ENCODE results near the gene FBXL3.
"Not testable (repeated sequence)": the region's sequence is repeated elsewhere in the genome, so short reads cannot be mapped to it uniquely, and the experiment has no call there.

FBXL3 gene

DNA sequence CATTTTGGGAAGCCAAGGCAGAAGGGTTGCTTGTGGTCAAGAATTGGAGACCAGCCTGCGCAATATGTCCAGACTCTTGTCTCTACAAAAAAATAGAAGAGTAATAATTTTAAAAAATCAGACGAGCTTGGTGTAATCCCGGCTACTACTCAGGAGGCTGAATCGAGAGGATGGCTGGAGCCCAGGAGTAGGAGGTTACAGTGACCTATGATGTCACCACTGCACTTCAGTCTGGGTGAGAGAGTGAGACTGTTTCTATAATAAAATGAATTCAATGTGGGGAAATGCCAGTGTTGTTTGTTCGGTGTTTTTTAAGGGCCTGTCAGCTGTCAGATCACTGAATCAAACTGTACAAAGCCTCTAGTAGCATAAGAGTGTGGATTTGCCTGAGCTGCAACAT lies 1.2 kb upstream of the FBXL3 start:
- in situ Hi-C loops (cut with MboI; ENCODE audit: low sequenced_read_pairs) = no loop called here

- in situ Hi-C loops (cut with MboI; ENCODE audit: low sequenced_read_pairs) = no loop called here
Observed at GRCh38 chr13:77026255-77026860, 601 bp downstream of the FBXL3 start.

DNA sequence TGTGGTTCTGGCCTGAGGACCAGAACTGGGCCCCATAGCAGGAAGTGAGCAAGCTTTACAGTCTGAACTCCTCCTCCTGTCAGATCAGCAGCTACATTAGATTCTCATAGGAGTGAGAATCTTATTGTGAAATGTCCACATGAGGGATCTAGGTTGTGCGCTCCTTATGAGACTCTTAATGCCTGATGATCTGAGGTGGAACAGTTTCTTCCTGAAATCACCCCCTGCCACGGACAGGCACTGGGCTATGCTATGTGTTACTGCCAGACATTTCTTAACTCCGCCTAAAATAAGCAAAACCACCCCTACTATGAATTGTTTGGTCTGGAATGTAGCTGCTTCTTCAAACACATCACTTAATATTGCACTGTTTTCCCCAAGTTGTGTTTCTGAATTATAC lies 4.6 kb downstream of the FBXL3 start:
- in situ Hi-C loops (cut with MboI; ENCODE audit: low sequenced_read_pairs) = no loop called here

DNA sequence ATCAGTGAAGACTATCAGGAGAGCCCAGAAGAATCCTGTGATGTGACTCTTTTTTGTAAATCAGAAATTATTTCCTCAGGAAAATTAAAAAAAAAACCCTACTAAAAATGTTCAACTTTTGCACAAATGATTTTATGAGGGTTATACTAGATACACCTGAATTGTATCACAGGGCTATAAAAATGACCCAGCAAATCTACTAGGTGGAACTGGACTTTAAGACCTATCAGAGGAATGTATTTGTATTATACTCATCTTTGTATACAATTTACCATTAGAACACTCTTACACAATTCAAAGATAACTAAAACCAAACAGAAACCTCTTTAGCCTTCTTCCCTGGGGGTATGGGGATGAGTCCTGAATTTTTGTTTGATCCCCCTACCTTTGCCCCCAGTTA lies 7.2 kb downstream of the FBXL3 start:
- in situ Hi-C loops (cut with MboI; ENCODE audit: low sequenced_read_pairs) = no loop called here

DNA sequence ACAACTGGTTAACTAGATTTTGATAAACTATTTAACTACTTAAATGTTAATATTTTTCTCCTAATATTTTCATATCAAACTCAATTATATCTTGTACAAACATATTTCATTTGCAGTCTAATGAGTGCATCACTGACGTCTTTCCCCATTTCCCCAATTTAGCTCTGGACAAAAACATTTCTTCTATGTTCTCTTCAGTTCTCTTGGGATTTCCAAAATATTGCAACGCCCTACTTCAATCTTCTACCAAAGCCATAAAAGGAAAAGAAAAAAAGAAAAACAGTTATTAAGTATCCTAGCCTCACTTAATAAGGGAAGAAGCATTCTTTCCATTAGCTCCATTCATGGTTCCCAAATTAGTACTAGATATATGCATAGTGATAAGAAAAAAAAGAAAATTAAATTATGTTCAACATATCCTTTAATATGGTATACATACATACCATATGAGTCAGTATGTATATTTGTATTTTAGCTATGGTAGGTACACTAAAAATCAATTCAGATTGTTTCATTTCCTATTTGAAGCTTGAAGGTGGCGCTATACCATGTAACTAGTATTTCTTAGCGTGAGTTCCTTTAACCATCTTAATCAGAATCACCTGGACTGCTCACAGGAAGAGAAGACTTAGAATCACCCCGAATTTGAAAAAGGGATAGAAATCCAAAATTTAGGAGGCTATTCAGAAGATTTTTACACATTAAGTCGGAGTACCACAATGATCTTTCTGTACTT lies 9.9 kb downstream of the FBXL3 start:
- in situ Hi-C loops (cut with MboI; ENCODE audit: low sequenced_read_pairs) = no loop called here

- in situ Hi-C loops (cut with MboI; ENCODE audit: low sequenced_read_pairs) = no loop called here
Observed at GRCh38 chr13:77016251-77016812, 10.6 kb downstream of the FBXL3 start.

DNA sequence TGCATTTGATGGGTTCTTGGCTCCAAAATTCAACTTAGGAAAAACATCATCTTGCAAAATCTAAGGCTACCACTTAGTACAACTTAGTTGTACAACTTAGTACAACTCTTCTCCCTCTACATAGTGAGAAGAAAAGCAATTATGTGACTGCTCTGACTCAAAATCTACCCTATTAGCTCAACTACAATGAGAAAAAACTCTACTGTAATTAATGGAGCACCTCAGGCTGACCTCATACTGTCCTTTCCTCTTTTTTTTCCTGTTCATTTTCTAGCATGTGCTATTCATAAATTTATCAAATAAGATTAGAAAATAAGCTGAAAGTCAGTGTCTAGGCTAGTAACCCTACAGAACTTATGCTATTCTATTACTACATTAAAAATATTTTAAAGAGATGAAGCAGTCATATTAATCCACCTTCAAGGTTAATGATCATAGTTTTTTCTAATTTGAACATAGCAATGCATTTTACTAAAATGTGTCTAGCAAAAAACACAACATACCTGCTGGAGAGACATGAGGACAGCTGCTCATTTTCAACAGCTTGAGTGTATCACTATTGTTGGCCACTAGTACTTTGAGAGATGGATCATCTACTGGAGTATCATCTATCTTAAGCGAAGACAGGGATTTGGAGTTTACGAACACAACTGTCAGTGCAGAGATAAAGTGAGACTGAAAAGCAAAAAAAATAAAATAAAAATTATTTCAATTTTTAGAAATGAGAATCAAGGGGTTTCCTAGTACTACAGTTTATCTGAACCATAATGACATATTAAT lies 11.9 kb downstream of the FBXL3 start:
- in situ Hi-C loops (cut with MboI; ENCODE audit: low sequenced_read_pairs) = no loop called here

GRCh38 chr13:77013853-77014542 lies 13.0 kb downstream of the FBXL3 start:
- in situ Hi-C loops (cut with MboI; ENCODE audit: low sequenced_read_pairs) = no loop called here

GRCh38 chr13:77009719-77010118 lies 17.2 kb downstream of the FBXL3 start:
- in situ Hi-C loops (cut with MboI; ENCODE audit: low sequenced_read_pairs) = not testable (repeated sequence)

GRCh38 chr13:77009011-77009410 lies 17.9 kb downstream of the FBXL3 start:
- in situ Hi-C loops (cut with MboI; ENCODE audit: low sequenced_read_pairs) = no loop called here

GRCh38 chr13:77008337-77008736 lies 18.6 kb downstream of the FBXL3 start:
- in situ Hi-C loops (cut with MboI; ENCODE audit: low sequenced_read_pairs) = not testable (repeated sequence)

GRCh38 chr13:77002590-77003190 lies 24.3 kb downstream of the FBXL3 start:
- in situ Hi-C loops (cut with MboI; ENCODE audit: low sequenced_read_pairs) = no loop called here

- in situ Hi-C loops (cut with MboI; ENCODE audit: low sequenced_read_pairs) = no loop called here
Observed at GRCh38 chr13:77001963-77002587, 24.9 kb downstream of the FBXL3 start.

- in situ Hi-C loops (cut with MboI; ENCODE audit: low sequenced_read_pairs) = no loop called here
Observed at GRCh38 chr13:77001540-77001939, 25.4 kb downstream of the FBXL3 start.

DNA sequence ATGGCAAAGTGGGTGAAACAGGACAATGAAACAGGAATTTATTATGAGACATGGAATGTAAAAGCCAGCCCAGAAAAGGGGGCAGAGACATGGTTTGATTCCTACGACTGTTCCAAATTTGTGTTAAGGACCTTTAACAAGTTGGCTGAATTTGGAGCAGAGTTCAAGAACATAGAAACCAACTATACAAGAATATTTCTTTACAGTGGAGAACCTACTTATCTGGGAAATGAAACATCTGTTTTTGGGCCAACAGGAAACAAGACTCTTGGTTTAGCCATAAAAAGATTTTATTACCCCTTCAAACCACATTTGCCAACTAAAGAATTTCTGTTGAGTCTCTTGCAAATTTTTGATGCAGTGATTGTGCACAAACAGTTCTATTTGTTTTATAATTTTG lies 26.5 kb downstream of the FBXL3 start:
- in situ Hi-C loops (cut with MboI; ENCODE audit: low sequenced_read_pairs) = no loop called here

DNA sequence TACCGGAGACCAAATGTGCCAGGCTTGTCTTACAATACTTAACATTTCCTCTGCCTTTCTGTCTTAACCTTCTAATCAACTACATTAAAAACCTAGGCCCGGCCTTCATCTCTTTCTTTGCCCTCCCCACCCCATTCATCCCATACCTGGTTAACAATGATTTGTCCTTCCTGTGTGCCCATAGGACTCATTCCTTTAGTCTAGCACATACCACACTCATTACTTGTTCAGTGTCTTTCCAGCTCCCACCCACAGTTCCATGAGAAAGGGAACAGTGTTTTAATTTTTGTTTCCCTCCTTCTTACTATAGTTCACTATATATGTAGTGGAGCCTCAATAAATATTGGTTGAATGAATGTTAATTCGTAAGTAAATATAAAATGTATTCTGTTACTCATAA lies 32.7 kb downstream of the FBXL3 start:
- in situ Hi-C loops (cut with MboI; ENCODE audit: low sequenced_read_pairs) = no loop called here

DNA sequence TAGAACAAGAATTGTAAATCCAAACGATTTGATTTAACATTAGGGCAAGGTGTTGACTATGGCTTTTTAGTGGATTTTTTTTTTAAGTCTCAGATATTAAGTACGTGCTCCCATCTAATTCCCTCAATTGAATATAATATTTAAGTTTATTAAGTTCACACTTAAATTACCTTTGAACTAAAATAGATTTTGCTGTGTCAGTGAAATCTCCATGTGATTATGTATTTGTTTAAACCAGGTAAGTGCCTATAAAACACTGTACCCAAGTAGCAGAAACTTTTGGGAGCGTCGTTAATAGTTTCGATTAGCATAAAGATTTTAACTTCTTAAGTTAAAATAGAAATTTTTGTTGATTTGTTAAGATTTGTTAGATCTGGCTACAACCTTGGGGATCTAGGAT lies 33.5 kb downstream of the FBXL3 start:
- in situ Hi-C loops (cut with MboI; ENCODE audit: low sequenced_read_pairs) = no loop called here

GRCh38 chr13:76993021-76993420 lies 33.9 kb downstream of the FBXL3 start:
- in situ Hi-C loops (cut with MboI; ENCODE audit: low sequenced_read_pairs) = no loop called here

- in situ Hi-C loops (cut with MboI; ENCODE audit: low sequenced_read_pairs) = no loop called here
Observed at GRCh38 chr13:76992548-76993001, 34.4 kb downstream of the FBXL3 start.

All from HL-60/S4 treated with phorbol 12-myristate 13-acetate at 8.2 ng/mL for 4 days and 3 days (cell line).